ENCODE measurements around the gene MMS19. TPM values are rescaled to one million over a fixed set of nuclear protein-coding genes. Genes with fewer than 3 reads are reported as not detected.

MMS19 gene
- total and polyA plus RNA-seq, 10 of the 15 experiments (the other 5 are each of a cell fraction or from before 2014, with no cell fraction given), result 40.2 to 112 (median 69.0) TPM

DNA sequence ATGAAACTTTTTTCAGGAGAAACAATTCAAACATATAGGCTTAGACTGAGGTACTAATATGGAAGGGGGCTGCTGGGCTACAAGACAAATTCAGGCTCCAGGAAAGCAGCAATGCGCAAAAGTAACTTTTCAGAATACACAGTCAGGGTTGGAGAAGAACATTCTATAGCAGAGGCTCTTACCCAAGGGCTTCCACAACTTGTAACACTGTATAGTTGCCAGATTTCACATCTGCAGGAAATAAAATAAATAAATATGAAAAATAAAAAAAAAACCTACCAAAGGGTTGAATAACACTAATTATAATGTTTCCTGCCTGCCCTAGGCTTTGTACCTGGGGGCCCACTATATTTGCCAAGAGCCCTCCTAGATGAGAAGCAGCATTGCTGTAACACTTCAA is 14.3 kb downstream of the MMS19 start:
- no peaks in the 10 kb centered on the region for H3K27me3 ChIP-seq (replicated peaks in 1 of 2; ENCODE audit: control insufficient read depth in 2 of 2, insufficient read depth in 2 of 2, low read length in 1 of 2)
- no peaks in the 10 kb centered on the region for H4K20me1 ChIP-seq (ENCODE audit: control insufficient read depth, insufficient read depth)
- no TSS peak for BruUV-seq (replicated peaks)
- H3K4me1 ChIP-seq (ENCODE audit: control insufficient read depth, insufficient read depth, low read length), result no peaks in the 10 kb centered on the region
- intact Hi-C loops (cut with micrococcal nuclease; ENCODE audit: unreplicated experiment), result no loop called here
- ChIA-PET RAD21 (ENCODE audit: unreplicated experiment) (no interaction called here), SMC1A (ENCODE audit: uncharacterized antibody, unreplicated experiment) (no interaction called here), CTCF (no interaction called here), POLR2A (interaction anchor here (0.6 to 1.2 kb wide), 2 partner anchors 26 to 50 kb away, joined by 3 to 4 read pairs; no protein-coding TSS in a partner anchor)
- no peak overlapping the region for H2AFZ ChIP-seq (ENCODE audit: control insufficient read depth, low read depth, low read length)
- no peak overlapping the region for H3K9ac ChIP-seq (ENCODE audit: control insufficient read depth, insufficient read depth, low read length)
- H3K79me2 ChIP-seq (ENCODE audit: control insufficient read depth, insufficient read depth, low read length), result peaks cover 24% of the 10 kb centered on the region
- H3K4me3 ChIP-seq, result no peak overlapping the region
- peaks cover 3 to 12% of the 10 kb centered on the region in 2 experiments; a peak in 3 of 4 replicates for H3K36me3 ChIP-seq (ENCODE audit: control insufficient read depth in 2 of 2, insufficient read depth in 2 of 2, low read length in 1 of 2)
- no peak for DNase-seq (ENCODE audit: low read depth, low spot score)
- no peak for ATAC-seq
- TF ChIP-seq HDAC6 (IDR thresholded peaks at IDR 0.05; ENCODE audit: unreplicated experiment), result no peak
- no peak for TF ChIP-seq HDAC2 (IDR thresholded peaks at IDR 0.05)
- TF ChIP-seq ZNF622 (IDR thresholded peaks at IDR 0.05), result no peak
- TF ChIP-seq ASH2L (IDR thresholded peaks at IDR 0.05; ENCODE audit: borderline replicate concordance, low read depth), result no peak
- TF ChIP-seq, protein P1, sequence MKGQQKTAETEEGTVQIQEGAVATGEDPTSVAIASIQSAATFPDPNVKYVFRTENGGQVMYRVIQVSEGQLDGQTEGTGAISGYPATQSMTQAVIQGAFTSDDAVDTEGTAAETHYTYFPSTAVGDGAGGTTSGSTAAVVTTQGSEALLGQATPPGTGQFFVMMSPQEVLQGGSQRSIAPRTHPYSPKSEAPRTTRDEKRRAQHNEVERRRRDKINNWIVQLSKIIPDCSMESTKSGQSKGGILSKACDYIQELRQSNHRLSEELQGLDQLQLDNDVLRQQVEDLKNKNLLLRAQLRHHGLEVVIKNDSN (IDR thresholded peaks at IDR 0.05; ENCODE audit: borderline replicate concordance, extremely low read length, insufficient read depth, low read depth, low read length), result no peak
- no peak for TF ChIP-seq MYC (IDR thresholded peaks at IDR 0.05; ENCODE audit: insufficient read depth, insufficient read length, insufficient replicate concordance, low read length, severe bottlenecking)
- TF ChIP-seq SPI1 (IDR thresholded peaks at IDR 0.05; ENCODE audit: borderline replicate concordance, insufficient read depth, low read depth, low read length), result no peak
- TF ChIP-seq NR2C1 (IDR thresholded peaks at IDR 0.05), result no peak
- no peak for TF ChIP-seq RFX5 (IDR thresholded peaks at IDR 0.05; ENCODE audit: low read depth, low read length)
- TF ChIP-seq ZNF207 (IDR thresholded peaks at IDR 0.05; ENCODE audit: borderline replicate concordance), result no peak
- no peak for TF ChIP-seq YY1 (IDR thresholded peaks at IDR 0.05; ENCODE audit: low read depth, low read length)
- no peak for TF ChIP-seq FOS (IDR thresholded peaks at IDR 0.05; ENCODE audit: borderline replicate concordance, extremely low read depth, insufficient read length)
- TF ChIP-seq, protein P2, sequence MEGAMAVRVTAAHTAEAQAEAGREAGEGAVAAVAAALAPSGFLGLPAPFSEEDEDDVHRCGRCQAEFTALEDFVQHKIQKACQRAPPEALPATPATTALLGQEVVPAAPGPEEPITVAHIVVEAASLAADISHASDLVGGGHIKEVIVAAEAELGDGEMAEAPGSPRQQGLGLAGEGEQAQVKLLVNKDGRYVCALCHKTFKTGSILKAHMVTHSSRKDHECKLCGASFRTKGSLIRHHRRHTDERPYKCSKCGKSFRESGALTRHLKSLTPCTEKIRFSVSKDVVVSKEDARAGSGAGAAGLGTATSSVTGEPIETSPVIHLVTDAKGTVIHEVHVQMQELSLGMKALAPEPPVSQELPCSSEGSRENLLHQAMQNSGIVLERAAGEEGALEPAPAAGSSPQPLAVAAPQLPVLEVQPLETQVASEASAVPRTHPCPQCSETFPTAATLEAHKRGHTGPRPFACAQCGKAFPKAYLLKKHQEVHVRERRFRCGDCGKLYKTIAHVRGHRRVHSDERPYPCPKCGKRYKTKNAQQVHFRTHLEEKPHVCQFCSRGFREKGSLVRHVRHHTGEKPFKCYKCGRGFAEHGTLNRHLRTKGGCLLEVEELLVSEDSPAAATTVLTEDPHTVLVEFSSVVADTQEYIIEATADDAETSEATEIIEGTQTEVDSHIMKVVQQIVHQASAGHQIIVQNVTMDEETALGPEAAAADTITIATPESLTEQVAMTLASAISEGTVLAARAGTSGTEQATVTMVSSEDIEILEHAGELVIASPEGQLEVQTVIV (IDR thresholded peaks at IDR 0.05; ENCODE audit: borderline replicate concordance, partially characterized antibody), result no peak
- TF ChIP-seq, protein P3, sequence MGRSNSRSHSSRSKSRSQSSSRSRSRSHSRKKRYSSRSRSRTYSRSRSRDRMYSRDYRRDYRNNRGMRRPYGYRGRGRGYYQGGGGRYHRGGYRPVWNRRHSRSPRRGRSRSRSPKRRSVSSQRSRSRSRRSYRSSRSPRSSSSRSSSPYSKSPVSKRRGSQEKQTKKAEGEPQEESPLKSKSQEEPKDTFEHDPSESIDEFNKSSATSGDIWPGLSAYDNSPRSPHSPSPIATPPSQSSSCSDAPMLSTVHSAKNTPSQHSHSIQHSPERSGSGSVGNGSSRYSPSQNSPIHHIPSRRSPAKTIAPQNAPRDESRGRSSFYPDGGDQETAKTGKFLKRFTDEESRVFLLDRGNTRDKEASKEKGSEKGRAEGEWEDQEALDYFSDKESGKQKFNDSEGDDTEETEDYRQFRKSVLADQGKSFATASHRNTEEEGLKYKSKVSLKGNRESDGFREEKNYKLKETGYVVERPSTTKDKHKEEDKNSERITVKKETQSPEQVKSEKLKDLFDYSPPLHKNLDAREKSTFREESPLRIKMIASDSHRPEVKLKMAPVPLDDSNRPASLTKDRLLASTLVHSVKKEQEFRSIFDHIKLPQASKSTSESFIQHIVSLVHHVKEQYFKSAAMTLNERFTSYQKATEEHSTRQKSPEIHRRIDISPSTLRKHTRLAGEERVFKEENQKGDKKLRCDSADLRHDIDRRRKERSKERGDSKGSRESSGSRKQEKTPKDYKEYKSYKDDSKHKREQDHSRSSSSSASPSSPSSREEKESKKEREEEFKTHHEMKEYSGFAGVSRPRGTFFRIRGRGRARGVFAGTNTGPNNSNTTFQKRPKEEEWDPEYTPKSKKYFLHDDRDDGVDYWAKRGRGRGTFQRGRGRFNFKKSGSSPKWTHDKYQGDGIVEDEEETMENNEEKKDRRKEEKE (IDR thresholded peaks at IDR 0.05), result no peak
- H3K27ac ChIP-seq (ENCODE audit: control insufficient read depth, insufficient read depth), result no peak overlapping the region
- in situ Hi-C loops (cut with MboI), result no loop called here
- FAIRE-seq, result no peak
- H3K9me3 ChIP-seq (replicated peaks; ENCODE audit: control insufficient read depth, insufficient read depth, low read length), result no peaks in the 10 kb centered on the region
- H3K4me2 ChIP-seq (ENCODE audit: control insufficient read depth, insufficient read depth), result no peak overlapping the region
- WGBS (ENCODE audit: insufficient coverage, insufficient replicate concordance, low lambda C conversion rate, missing lambda C conversion rate), result 100% methylated on average over 1 of the region's 1 CpG
